Suprapubic skin (tissue), 4 donors: ENCODE data around the gene METTL17. TPM values are rescaled to one million over a fixed set of nuclear protein-coding genes. Genes with fewer than 3 reads are reported as not detected.
A peak's percentile ranks its signal among the peaks of the same experiment; 100 is the strongest.

Experiments
- DNase-seq, 2 donors: peaks; one replicate each; pipeline ENCODE4 v3.0.0-alpha.2; 2019; ENCODE audit warnings: low spot score in 2 of 2
- H3K27ac ChIP-seq: fragments of 200-600 bp; sonication (generic); one replicate; pipeline ENCODE4 v1.5.1; 2019
- H3K27me3 ChIP-seq: fragments of 200-600 bp; sonication (generic); one replicate; pipeline ENCODE4 v1.5.1; 2019
- H3K36me3 ChIP-seq: fragments of 200-600 bp; sonication (generic); one replicate; pipeline ENCODE4 v1.5.1; 2019
- H3K4me1 ChIP-seq: fragments of 200-600 bp; sonication (generic); one replicate; pipeline ENCODE4 v1.5.1; 2019
- H3K4me3 ChIP-seq: fragments of 200-600 bp; sonication (generic); one replicate; pipeline ENCODE4 v1.5.1; 2019; ENCODE audit warnings: mild to moderate bottlenecking
- H3K9me3 ChIP-seq: fragments of 200-600 bp; sonication (generic); one replicate; pipeline ENCODE4 v1.5.1; 2019
- EP300 ChIP-seq: sonication (generic); formaldehyde crosslinking; IDR thresholded peaks from one replicate; pipeline ENCODE4 v1.6.1; 2017; ENCODE audit warnings: antibody characterized with exemption
- POLR2A ChIP-seq, 2 donors: fragments of 450-650 bp; IDR thresholded peaks; one replicate each; pipeline ENCODE4 v1.6.1; 2017; ENCODE audit warnings: antibody characterized with exemption in 2 of 2, mild to moderate bottlenecking in 2 of 2, moderate library complexity in 2 of 2
- POLR2AphosphoS5 ChIP-seq, 3 donors: sonication (generic); formaldehyde crosslinking; IDR thresholded peaks; one replicate each; pipeline ENCODE4 v1.6.1; 2017; ENCODE audit warnings: antibody characterized with exemption in 3 of 3
- WGBS: methylation state at CpG from one replicate; pipeline ENCODE4 v1.1.5; 2018; 5-methylcytosine and 5-hydroxymethylcytosine counted together
- total RNA-seq, 4 donors: library from RNA; depleted of rRNA; stranded (reverse); fragments of >200 nt; gene quantifications; one replicate each; pipeline ENCODE4 v1.1.0, GENCODE V29; 2016
- TF ChIP-seq, protein P1 (sequence below), 2 donors: fragments of 200-600 bp in 1 of 2; fragments of 450-650 bp in 1 of 2; sonication (generic) in 1 of 2; IDR thresholded peaks; one replicate each; pipeline ENCODE4 v1.5.1; 2016 to 2019; ENCODE audit warnings: antibody characterized with exemption in 2 of 2, mild to moderate bottlenecking in 1 of 2, moderate library complexity in 1 of 2

Gene METTL17
- total RNA-seq, 4 donors from 2014 or later: 64.9 to 332 (median 96.3) TPM

DNA sequence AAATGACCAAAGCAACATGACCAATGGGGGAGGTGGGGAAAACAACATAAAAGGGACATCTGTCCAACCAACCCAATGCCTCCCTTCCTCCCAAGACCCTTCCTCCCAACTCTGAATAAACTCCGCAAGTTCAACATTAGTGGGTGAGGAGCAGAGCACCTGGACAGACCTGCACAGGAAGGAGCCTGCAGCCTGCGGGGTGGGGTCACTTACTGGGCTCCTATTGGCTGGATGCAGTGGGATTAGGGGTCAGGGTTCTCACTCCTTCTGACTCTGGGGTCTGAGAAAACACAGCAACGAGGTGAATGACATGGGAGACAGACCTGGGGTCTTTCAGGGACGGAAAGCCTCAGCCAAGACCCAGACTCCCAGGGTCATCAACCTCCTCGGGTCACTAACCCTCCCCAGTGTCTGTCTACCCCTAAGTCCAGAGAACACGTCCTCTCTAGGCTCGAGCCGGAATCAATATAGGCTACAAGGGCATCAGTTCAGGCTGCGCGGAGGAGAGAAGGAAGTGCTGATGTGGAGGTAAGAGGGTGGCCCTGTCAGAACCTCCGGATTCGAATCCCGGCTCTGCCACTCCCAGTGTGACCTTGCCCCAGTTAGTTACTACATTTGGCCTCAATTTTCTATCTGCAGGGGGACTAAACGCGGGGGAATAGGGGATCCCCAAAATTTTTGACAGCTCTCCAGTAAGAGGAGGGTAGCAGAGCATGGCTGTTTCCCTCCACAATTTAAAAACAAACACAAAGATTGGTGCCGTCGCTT lies 34.2 kb downstream of the METTL17 start:
- H3K36me3 ChIP-seq: peaks cover 28% of the 10 kb centered on the region
- no peak for TF ChIP-seq POLR2A (IDR thresholded peaks at IDR 0.05)
- TF ChIP-seq, protein P1, sequence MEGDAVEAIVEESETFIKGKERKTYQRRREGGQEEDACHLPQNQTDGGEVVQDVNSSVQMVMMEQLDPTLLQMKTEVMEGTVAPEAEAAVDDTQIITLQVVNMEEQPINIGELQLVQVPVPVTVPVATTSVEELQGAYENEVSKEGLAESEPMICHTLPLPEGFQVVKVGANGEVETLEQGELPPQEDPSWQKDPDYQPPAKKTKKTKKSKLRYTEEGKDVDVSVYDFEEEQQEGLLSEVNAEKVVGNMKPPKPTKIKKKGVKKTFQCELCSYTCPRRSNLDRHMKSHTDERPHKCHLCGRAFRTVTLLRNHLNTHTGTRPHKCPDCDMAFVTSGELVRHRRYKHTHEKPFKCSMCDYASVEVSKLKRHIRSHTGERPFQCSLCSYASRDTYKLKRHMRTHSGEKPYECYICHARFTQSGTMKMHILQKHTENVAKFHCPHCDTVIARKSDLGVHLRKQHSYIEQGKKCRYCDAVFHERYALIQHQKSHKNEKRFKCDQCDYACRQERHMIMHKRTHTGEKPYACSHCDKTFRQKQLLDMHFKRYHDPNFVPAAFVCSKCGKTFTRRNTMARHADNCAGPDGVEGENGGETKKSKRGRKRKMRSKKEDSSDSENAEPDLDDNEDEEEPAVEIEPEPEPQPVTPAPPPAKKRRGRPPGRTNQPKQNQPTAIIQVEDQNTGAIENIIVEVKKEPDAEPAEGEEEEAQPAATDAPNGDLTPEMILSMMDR (IDR thresholded peaks at IDR 0.05): no peak
- TF ChIP-seq POLR2AphosphoS5 (IDR thresholded peaks at IDR 0.05): no peak
- TF ChIP-seq EP300: no peak
- H3K4me3 ChIP-seq: peak overlapping the region; percentile 86
- no peaks in the 10 kb centered on the region for H3K27me3 ChIP-seq
- H3K9me3 ChIP-seq: no peaks in the 10 kb centered on the region
- peak in 1 of 2 donors; percentile 74 for DNase-seq
- 22% methylated on average over 17 of the region's 17 CpGs for WGBS
- peaks cover 58% of the 10 kb centered on the region for H3K4me1 ChIP-seq
- peak overlapping the region; percentile 94 for H3K27ac ChIP-seq

- peak within 1 kb of the TSS; percentile 94 for H3K27ac ChIP-seq
- H3K27me3 ChIP-seq: no peaks in the 10 kb centered on the region
- no peaks in the 10 kb centered on the region for H3K9me3 ChIP-seq
- WGBS: 1% methylated on average over 18 of the region's 72 CpGs
- TF ChIP-seq POLR2AphosphoS5 (IDR thresholded peaks at IDR 0.05) (peak in 1 of 3 donors; percentile 19), EP300 (no peak), POLR2A (IDR thresholded peaks at IDR 0.05) (no peak)
- TF ChIP-seq, protein P1 (IDR thresholded peaks at IDR 0.05): no peak
- peak; percentile 86 to 90 for DNase-seq
- peak within 1 kb of the TSS; percentile 86 for H3K4me3 ChIP-seq
- peaks cover 20% of the 10 kb centered on the region for H3K36me3 ChIP-seq
- H3K4me1 ChIP-seq: peaks cover 58% of the 10 kb centered on the region
Observed at GRCh38 chr14:21024585-21025370, 35.0 kb downstream of the METTL17 start, which contains the start of gene NDRG2. Gene NDRG2 (minus strand): TSS chr14:21025061. CDS start chr14:21023315, 1,746 bp downstream.

DNA sequence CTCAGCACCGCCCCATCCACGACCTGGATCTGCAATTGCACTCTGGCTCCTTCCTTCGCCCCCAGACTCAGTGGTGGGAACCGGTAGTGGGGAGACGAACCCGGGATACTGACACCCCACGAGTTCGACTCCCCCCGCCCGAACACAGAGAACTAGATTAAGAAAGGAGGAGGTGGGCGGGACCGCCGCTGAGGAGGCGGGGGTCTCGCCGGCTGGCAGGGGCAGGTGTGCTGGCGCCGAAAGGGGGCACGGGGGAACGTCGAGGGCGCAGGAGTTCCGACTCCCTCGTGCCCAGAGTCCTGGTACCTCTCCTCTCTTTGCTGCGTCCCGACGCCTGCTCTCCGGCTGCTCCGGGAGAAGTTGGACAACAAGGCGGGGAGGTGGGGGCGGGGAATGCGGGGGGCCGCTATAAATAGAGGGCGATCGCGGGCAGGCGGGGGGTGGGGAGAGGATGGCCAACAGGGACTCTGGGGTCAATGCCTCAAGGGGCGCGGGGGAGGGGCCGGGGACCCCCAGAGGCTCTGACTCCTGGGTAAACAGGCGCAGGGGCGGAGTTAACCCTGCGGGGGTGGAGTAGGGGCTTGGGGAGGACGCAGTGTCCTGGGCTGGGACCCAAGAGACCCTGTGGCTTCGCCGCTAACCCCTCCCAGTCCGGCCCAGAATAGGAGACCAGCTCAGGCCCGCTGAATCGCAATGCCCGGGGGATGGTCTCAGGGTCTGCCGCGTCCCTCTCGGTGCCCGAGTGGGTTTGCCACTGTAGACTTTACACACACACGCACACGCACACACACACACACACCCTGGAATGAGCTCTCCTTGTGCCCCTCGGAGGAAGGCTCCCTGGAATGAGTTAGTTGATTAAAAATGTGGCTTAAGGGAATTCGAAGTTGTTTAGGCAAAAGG lies 35.8 kb downstream of the METTL17 start:
- no peaks in the 10 kb centered on the region for H3K9me3 ChIP-seq
- H3K27me3 ChIP-seq: no peaks in the 10 kb centered on the region
- DNase-seq: peak; percentile 84 to 85
- TF ChIP-seq POLR2A (IDR thresholded peaks at IDR 0.05) (no peak), EP300 (no peak), POLR2AphosphoS5 (IDR thresholded peaks at IDR 0.05) (no peak)
- TF ChIP-seq, protein P1 (IDR thresholded peaks at IDR 0.05): no peak
- peaks cover 12% of the 10 kb centered on the region for H3K36me3 ChIP-seq
- H3K27ac ChIP-seq: peak overlapping the region; percentile 94
- peaks cover 55% of the 10 kb centered on the region for H3K4me1 ChIP-seq
- WGBS: 14% methylated on average over 21 of the region's 58 CpGs
- peak overlapping the region; percentile 86 for H3K4me3 ChIP-seq

DNA sequence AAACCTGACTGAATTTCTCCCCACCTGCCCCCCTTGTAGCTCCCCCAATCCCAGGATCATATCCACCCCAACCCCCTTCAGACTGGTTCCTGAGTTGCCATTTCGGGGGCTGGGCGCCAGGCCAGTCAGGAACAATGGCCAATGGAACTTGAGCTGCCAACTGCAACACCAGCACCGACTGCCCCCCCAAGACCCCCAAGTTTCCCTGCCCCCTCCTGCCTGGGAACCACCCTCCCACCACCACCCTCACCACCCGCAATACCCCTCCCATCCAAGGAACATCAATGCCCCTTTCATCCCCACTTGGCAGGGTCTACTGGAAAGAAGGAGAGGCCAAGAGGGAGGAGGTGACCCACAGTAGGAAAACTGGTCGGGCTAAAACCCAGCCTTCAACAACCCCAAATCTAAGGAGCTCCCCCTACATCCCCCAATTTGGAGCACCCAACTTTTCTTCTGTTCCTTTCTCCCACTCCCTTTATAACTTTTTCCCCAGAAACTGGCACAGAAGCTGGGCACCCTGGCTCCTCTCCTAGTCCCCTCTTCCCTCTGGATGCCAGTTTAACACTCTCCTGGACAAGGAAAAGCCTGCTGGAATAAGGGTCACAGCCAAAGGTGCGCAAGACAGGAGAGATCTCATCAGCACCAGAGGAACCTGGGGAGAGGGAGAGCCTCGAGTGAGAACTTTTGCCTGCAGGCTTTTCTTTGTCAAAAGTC lies 36.7 kb downstream of the METTL17 start:
- 54% methylated on average over 7 of the region's 7 CpGs for WGBS
- H3K27ac ChIP-seq: peak overlapping the region; percentile 94
- H3K4me1 ChIP-seq: peaks cover 52% of the 10 kb centered on the region
- no peaks in the 10 kb centered on the region for H3K27me3 ChIP-seq
- peaks cover 4% of the 10 kb centered on the region for H3K36me3 ChIP-seq
- H3K4me3 ChIP-seq: peak overlapping the region; percentile 86
- TF ChIP-seq POLR2A (IDR thresholded peaks at IDR 0.05) (no peak), POLR2AphosphoS5 (IDR thresholded peaks at IDR 0.05) (no peak), EP300 (no peak)
- TF ChIP-seq, protein P1 (IDR thresholded peaks at IDR 0.05): no peak
- no peaks in the 10 kb centered on the region for H3K9me3 ChIP-seq
- no peak for DNase-seq
